HG03060 (cell line): ENCODE results near the gene SNX2.
A peak's percentile ranks its signal among the peaks of the same experiment; 100 is the strongest.
"Not testable (repeated sequence)": the region's sequence is repeated elsewhere in the genome, so short reads cannot be mapped to it uniquely, and the experiment has no call there.

ENCODE experiments used
- ATAC-seq: cut with Tn5 transposase; IDR thresholded peaks from one replicate; pipeline ENCODE4 v1.9.1; 2021; ENCODE audit warnings: low read depth, moderate number of reproducible peaks; ENCODE audit not compliant: unreplicated experiment

The SNX2 gene

DNA sequence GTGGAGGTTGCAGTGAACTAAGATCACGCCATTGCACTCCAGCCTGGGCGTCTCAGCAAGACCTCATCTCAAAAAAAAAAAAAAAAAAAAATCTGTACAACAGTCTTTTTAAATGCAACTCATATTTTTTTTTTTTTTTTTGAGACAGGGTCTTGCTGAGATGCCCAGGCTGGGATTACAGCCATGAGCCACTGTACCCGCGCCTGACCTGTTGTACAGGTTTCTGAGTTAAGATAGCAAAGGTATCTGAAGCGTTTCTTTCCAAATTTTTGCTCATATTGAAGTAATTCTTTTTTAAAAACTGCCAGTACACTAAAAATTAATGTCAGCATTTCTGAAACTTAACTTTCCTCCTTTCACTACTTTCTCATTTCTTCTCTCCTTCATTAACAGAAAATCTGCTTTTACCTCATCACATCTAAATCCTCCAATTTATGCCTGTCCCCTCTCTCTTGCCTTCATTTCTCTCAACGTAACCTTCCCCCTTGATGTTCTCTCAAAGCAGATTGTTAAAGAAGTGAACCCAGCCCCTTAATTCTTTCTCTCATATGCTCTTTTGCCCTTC lies 67.2 kb downstream of the SNX2 start:
- ATAC-seq, result no peak

DNA sequence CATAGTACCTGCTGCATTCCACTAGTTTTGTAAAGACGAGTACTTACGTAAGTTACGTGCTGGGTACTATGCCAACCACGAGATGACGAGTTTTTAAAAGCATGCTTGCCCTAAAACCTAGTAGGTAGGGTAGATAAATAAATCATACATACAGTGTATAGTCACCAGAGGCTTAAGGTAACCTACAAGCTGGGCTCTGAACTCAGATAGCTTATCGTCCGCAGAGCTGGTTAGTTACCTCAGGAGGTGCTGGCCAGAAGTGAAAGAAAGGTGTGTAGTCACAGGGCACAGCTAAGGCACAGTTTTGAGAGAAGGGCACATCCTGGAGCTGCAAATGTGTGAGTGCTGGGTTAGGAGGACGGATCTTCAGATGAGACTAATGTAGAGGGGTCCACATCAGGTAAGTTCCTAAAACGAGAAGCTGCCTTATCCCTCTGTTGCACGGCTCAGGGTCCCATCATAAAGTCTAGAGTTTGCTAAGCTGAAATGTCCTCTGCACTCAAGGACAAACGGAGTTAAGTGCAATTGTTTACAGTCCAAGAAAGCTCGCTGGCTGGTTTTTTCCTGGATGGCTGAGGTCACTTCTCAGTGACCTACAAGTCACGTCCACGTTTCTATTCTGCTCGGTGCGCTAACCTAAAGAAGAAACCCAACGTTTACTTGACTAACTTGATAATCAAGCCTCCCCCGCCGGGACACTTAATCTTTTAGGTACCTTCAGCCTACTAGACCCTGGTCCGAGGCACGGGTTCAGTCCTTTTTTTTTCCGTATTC lies 69.4 kb downstream of the SNX2 start:
- ATAC-seq, result no peak

DNA sequence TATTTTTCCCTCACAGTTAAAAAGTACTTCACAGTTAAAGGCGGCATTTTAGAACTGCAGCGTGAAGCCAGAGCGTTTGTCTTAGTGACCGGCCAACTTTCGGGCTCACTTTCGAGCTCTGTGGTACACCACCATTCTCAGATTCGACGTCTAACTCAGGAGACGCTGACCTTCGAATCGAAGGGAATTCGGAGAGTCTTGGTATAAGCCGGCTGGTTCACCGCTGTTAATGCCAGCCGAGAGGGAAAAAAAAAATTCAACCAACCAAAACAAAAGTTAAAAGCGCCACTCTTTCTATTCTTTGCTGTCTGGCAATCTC lies 70.0 kb downstream of the SNX2 start:
- peak; percentile 34 for ATAC-seq

DNA sequence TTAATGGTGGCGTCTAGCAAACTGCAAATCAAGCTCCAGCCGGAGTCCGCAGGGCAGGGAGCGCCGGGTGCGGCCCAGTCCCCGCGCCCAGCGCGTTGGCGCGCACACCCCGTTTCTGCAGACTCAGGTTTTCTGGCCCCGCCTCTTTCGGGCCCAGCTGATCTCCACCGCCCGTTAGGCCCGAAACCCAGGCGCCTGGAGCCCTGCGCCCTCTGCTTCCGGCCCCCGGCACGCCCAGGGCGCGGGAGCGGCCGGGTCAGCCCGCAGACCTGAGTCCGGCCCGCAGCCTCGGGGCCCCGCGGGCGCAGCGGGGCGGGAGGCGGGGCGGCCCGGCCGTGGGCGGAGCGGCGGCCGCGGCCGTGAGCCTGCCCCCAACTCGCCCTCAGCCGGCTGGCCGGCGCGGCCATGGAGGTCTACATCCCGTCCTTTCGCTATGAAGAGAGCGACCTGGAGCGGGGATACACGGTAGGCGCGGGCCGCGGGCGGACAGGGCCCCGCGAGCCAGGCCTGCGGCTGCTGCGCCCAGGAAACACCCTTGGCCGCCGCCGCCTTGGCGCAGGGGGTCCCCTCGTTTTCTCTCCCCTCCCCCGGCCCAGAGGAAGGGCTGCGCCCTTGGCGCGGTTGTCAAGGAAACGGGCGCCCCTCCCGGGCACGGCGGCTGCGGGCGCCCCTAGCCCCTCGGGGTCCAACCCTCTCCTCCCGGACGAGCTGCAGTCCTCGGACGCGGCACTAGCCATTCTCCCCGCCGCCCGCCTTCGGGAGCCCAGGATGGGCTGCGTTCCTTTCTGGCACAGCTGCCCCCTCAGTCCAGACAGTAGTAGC lies 70.6 kb downstream of the SNX2 start, which contains the start of gene SNX24:
Gene SNX24, plus strand, starts transcription at position 385 of the 822 bp plus-strand sequence. Its CDS starts 21 bp downstream, at position 406.
- peak; percentile 67 for ATAC-seq

DNA sequence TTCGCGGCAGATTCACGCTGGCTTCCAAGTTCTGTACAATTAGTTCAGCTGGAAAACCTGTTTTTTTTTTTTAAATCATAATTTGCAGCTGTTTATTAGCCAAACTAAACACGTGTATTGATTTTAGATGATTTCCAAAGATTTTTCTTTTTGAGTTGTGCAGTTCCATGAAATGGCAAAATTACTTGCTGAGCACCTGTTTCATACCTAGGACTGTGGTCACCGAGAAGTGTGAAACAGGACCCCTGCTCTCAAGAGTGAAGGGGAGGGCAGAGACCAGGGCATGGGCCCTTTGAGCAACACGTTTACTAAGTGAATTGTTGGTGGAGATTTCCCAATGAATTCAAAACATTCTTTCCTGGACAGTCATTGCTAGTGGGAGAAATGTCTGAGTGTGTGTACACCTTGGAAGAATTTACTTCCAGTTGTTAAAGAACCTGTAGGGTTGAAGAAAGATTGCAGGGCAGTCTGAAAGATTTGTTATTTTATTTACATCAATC lies 71.2 kb downstream of the SNX2 start:
- no peak for ATAC-seq

DNA sequence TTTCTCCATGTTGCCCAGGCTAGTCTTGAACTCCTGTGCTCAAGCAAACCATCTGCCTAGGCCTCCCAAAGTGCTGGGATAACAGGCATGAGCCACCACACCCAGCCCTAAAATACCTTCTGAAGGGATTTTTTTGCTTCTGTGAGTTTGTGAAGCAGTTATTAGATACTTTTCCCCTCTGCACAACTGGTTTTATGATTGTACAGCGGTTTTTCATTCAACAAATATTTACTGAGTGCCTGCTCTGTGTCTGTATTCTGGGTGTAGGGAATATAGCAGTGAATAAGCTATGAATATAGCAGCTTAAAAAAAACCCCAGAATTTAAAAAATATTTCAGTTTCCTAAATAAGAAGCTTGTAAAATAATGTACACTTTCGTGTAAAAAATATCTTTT lies 72.8 kb downstream of the SNX2 start:
- no peak for ATAC-seq

DNA sequence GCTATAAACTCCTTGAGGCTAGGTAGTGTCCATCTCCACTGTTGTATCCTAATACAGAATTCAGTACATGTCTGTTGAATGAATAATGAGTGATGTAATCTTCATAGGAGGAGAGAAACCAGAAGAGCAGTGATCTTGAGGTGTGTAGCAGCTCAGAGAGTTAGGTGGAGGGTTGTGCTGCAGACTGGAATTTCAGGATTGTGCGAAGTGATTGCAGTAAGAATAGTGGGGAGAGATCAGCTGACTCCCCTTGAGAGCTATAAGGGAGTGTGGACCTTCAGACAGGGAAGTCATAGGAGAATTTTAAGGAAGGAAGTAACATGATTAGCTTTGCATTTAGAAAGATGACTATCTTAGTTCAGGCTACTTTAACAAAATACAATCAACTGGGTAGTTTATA lies 74.9 kb downstream of the SNX2 start:
- no peak for ATAC-seq

DNA sequence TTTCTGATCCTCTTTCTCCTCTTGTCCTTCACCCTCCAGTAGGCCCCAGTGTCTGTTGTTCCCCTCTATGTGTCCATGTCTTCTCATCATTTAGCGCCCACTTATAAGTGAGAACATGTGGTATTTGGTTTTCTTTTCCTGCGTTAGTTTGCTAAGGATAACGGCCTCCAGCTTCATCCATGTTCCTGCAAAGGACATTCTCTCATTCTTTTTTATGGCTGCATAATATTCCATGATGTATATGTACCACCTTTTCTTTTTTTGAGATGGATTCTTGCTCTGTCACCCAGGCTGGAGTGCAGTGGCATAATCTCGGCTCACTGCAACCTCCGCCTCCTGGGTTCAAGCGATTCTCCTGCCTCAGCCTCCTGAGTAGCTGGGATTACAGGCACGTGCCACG lies 82.7 kb downstream of the SNX2 start:
- ATAC-seq, result not testable (repeated sequence)

DNA sequence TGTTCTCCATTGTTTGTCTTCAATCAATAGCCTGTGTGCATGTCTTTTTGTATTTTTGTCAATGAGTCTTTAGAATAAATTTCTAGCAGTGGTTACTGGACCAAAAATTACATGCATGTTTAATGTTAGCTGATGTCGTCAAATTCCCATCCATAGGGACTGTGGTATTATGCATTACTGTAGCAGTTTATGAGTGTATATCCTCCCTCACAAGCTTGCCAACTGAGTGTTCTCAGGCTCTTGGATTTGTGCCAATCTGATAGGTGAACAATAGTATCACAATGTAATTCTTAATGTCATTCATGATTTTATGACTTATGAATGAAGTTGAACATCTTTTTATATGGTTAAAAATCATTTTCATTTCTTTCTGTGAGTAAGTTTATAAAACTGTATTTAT lies 83.6 kb downstream of the SNX2 start:
- ATAC-seq, result no peak

DNA sequence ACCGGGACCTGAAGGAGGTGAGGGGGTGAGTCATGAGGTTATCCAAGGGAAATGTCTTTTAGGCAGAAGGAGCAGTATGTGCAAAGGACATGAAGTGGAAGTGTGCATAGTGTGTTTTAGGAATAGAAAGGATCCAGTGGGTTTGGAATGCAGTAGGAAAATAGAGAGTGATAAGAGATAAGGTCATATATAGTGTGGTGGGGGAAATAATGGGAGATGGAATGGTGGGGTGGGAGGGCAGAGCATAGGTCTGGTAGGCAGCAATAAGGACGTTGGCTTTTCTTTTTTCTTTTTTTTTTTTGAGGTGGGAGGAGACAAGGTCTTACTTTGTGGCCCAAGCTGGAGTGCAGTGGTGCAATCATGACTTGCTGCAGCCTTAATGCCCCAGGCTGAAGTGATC lies 88.4 kb downstream of the SNX2 start:
- ATAC-seq, result no peak

DNA sequence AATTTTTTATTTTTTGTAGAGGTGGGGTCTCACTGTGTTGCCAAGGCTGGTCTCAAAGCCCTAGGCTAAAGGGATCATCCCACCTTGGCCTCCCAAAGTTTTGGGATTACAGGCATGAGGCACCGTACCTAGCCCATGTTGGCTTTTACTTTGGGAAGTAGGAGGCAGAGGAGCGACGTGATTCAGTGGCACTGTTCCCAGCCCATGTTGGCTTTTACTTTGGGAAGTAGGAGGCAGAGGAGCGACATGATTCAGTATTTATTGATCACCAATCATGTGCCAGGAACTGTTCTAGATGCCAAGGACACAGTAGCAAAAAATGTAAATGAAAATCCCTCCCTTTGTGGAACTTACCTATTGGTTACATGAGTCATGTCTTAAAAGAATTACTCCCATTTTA lies 88.8 kb downstream of the SNX2 start:
- no peak for ATAC-seq

DNA sequence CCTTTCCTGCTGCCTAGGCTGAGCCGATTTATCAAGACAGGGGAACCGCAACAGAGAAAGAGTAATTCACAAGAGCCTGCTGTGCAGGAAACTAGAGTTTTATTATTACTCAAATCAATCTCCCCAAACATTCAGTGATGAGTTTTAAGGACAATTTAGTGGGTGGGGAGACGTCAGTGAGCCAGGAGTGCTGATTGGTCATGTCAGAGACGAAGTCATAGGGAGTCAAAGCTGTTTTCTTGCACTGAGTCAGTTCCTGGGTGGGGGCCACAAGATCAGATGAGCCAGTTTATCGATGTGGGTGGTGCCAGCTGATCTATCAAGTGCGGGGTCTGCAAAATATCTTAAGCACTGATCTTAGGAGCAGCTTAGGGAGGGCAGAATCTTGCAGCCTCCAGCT lies 89.5 kb downstream of the SNX2 start:
- no peak for ATAC-seq

DNA sequence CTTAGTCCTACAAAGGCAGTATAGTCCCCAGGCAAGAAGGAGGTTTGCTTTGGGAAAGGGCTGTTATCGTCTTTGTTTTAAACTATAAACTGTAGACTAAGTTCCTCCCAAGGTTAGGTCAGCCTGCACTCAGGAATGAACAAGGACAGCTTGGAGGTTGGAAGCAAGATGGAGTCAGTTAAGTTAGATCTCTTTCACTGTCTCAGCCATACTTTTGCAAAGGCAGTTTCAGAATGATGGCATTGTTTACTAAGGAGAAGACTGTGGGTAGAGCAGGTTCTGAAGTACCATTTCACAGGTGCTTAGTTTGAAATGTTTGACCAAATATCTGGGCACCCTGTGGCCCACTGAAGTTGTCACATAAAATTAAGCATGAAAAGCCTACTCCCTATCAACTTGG lies 90.0 kb downstream of the SNX2 start:
- no peak for ATAC-seq

DNA sequence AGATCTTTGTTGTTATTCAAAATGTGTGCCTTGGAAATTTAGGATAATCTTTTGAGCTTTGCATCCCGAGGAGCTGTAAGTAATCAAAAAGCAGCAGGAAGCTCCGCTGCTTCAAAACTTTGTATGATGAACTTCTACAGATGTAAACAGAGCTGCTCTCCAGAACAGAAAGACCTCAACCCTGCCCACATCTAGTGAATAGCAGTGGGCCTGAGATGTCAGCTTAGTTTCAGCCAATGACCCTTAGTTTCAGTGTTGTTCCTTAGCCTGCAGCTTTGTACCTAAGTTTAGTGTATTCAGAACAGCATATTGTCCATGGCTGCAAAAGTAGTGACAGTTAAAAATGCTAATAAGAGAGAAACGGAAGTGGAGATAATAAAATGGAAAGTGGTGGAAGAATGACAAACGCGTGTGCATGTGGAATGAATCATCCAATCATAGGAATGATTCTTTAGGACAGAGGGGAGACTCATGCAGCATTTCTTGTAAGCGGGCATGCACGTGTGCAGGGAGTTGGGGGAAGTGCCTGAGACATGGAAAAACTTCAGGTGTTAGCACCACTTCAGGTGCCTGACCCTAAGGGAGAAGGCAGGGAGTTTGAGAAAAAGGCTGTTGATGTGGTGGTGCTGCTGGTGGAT lies 95.5 kb downstream of the SNX2 start:
- ATAC-seq, result no peak

DNA sequence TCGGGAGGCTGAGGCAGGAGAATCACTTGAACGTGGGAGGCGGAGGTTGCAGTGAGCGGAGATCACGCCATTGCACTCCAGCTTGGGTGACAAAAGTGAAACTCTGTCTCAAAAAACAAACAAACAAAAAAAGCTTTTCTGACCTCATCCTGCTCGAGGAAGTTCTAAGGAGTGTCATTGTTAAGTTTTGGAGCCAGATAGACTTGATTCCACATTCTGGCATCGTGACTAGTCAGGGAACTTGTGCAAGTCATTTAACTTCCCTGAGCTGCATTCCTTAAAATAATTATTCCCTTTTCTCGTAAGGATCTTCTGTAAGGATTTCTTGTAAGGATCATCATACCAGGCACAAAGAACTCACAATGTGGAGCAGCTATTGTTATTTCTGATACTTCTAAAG lies 96.8 kb downstream of the SNX2 start:
- no peak for ATAC-seq

DNA sequence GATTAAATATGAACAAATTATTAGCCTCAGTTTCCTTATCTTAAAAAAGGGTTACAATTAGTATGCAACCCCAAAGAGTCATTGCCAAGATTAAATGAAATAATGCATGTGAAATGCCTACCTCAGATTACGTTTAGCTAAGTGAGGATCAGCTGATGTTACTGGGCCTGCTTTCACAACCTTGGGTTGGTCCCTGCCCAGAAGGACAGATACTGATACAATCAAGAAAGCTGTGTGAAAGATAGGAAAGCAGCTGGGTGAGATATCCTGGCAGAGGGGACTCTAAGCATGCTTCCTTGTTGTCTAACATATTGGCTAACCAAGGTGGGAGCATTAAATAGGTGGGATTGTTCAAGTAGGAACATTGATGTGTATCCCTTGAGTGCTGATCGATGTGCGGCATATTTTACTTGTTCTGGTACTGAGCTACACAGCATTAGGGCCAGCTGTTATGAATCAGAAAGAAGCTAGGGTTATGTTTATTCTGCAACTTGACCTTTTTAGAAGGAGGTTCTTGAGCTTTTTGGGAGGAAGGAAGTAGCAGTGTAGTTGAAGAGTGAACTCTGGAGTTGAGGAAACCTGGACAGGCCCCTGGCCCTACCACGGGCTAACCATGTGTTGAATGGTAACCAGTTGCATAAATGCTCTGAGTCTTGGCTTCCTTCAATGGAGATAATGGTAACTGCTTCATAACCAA lies 99.4 kb downstream of the SNX2 start:
- no peak for ATAC-seq

DNA sequence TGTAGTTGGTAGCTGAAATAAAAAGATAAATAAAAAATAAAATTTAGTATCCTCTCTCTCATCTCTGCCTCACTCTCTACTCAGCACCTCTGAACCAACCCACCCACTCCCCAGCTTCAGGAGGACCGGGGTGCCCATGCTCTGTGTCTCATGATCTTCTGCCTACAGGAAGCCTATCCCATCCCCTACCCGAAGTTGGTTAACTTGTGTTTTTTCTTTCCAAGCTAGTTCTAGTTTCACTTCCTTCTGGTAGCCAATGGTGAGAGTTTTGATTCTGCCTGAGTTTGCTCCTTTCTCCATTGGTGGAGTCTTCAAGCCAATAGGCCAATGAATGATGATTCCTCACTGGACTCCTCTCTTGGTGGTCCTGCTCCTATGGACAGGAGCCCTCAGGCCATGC lies 102.6 kb downstream of the SNX2 start:
- ATAC-seq, result peak; percentile 56

DNA sequence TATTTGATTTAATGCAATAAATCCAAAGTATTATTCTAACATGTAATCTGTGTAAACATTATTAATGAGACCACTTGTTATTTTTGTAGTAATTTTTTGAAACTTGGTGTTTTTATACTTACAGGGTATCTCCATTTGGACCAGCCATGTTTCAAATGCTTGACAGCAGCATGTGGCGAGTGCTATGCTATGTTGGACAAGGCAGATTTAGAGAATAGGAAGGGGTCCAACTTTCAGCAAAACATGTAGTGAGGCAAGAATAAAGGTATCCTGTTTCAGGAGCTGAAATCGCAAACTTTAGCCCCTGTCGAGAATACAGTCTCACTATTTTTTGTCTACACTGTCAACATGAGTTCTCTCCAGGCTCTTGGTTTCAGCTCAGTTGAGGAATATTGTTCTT lies 104.2 kb downstream of the SNX2 start:
- ATAC-seq, result no peak
